ENCODE results near the gene JMY.
"Not testable (repeated sequence)": the region's sequence is repeated elsewhere in the genome, so short reads cannot be mapped to it uniquely, and the experiment has no call there.

Gene JMY

DNA sequence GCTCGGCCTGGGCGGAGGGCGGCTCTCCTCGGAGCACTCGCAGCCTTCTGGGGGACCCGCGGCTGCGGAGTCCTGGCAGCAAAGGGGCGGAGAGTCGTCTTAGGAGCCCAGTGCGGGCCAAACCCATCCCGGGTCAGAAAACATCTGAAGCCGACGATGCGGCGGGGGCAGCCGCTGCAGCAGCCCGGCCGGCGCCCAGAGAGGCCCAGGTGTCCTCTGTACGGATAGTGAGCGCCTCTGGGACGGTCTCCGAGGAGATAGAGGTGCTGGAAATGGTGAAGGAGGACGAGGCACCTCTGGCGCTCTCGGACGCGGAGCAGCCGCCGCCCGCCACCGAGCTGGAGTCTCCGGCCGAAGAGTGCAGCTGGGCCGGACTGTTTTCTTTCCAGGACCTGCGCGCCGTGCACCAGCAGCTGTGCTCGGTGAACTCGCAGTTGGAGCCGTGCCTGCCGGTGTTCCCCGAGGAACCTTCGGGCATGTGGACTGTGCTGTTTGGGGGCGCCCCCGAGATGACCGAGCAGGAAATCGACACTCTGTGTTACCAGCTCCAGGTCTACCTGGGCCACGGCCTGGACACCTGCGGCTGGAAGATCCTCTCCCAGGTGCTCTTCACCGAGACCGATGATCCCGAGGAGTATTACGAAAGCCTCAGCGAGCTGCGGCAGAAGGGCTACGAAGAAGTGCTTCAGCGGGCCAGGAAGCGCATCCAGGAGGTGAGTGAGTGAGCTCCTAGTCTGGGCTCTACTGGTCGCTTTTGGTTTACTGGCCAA, 1.2 kb downstream of the JMY start:
- Histone ChIP-seq H3K4me3 (ENCODE audit: low read depth in 1 of 2, low read length in 2 of 2) (peak overlapping the region; percentile 77 to 99), H3K27me3 (ENCODE audit: control insufficient read depth in 1 of 2, insufficient read depth in 2 of 2, low read length in 2 of 2) (no peaks in the 10 kb centered on the region), H3K27ac (ENCODE audit: low read depth, low read length) (peak overlapping the region; percentile 88), H3K36me3 (ENCODE audit: control insufficient read depth in 1 of 2, insufficient read depth in 2 of 2, low read length in 2 of 2) (no peaks in the 10 kb centered on the region), H3K9me3 (ENCODE audit: control insufficient read depth in 1 of 2, low read length in 2 of 2) (no peaks in the 10 kb centered on the region), H3K4me1 (ENCODE audit: control insufficient read depth in 1 of 2, insufficient read depth in 2 of 2, low read length in 2 of 2) (peaks cover 12 to 23% of the 10 kb centered on the region in 2 donors), H3K9ac (ENCODE audit: low read depth in 1 of 2, low read length in 2 of 2) (peak overlapping the region; percentile 86 to 89)

- Histone ChIP-seq H3K36me3 (ENCODE audit: control insufficient read depth in 1 of 2, insufficient read depth in 2 of 2, low read length in 2 of 2) (no peaks in the 10 kb centered on the region), H3K27ac (ENCODE audit: low read depth, low read length) (peak overlapping the region; percentile 59), H3K27me3 (ENCODE audit: control insufficient read depth in 1 of 2, insufficient read depth in 2 of 2, low read length in 2 of 2) (no peaks in the 10 kb centered on the region), H3K9ac (ENCODE audit: low read depth in 1 of 2, low read length in 2 of 2) (peak overlapping the region; percentile 86 to 89), H3K4me3 (ENCODE audit: low read depth in 1 of 2, low read length in 2 of 2) (peak overlapping the region; percentile 77 to 99), H3K9me3 (ENCODE audit: control insufficient read depth in 1 of 2, low read length in 2 of 2) (no peaks in the 10 kb centered on the region), H3K4me1 (ENCODE audit: control insufficient read depth in 1 of 2, insufficient read depth in 2 of 2, low read length in 2 of 2) (peaks cover 12 to 23% of the 10 kb centered on the region in 2 donors)
These were observed 2.0 kb downstream of the JMY start for GRCh38 chr5:79237740-79238560.

DNA sequence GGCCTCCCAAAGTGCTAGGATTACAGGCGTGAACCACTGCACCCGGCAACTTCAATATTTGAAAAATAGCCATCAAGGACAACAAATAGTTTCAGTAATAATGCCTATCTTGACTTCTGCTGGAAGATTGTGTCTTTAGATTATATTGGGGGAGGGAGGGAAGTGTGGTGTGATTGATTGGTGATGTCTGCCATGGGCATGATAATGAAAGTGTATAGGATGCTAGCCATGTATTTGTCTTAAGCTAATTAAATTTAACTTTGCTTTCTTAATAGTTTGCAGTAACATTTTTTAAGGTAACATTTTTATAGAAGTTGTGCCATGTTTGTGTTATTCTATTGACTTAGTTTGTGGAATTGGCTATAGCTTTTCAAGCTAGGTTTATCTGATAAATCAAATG, 4.6 kb downstream of the JMY start:
- Histone ChIP-seq H3K4me3 (ENCODE audit: low read depth in 1 of 2, low read length in 2 of 2) (no peak overlapping the region), H3K4me1 (ENCODE audit: control insufficient read depth in 1 of 2, insufficient read depth in 2 of 2, low read length in 2 of 2) (peaks cover 12 to 23% of the 10 kb centered on the region in 2 donors), H3K27me3 (ENCODE audit: control insufficient read depth in 1 of 2, insufficient read depth in 2 of 2, low read length in 2 of 2) (no peaks in the 10 kb centered on the region), H3K9me3 (ENCODE audit: control insufficient read depth in 1 of 2, low read length in 2 of 2) (no peaks in the 10 kb centered on the region), H3K27ac (ENCODE audit: low read depth, low read length) (no peak overlapping the region), H3K9ac (ENCODE audit: low read depth in 1 of 2, low read length in 2 of 2) (no peak overlapping the region), H3K36me3 (ENCODE audit: control insufficient read depth in 1 of 2, insufficient read depth in 2 of 2, low read length in 2 of 2) (no peaks in the 10 kb centered on the region)

GRCh38 chr5:79241535-79241979, 5.6 kb downstream of the JMY start:
- H3K9ac ChIP-seq (ENCODE audit: low read depth in 1 of 2, low read length in 2 of 2) = no peak overlapping the region
- no peaks in the 10 kb centered on the region for H3K27me3 ChIP-seq (ENCODE audit: control insufficient read depth in 1 of 2, insufficient read depth in 2 of 2, low read length in 2 of 2)
- no peaks in the 10 kb centered on the region for H3K9me3 ChIP-seq (ENCODE audit: control insufficient read depth in 1 of 2, low read length in 2 of 2)
- H3K4me1 ChIP-seq (ENCODE audit: control insufficient read depth in 1 of 2, insufficient read depth in 2 of 2, low read length in 2 of 2) = peaks cover 12 to 23% of the 10 kb centered on the region in 2 donors
- H3K27ac ChIP-seq (ENCODE audit: low read depth, low read length) = no peak overlapping the region
- no peaks in the 10 kb centered on the region for H3K36me3 ChIP-seq (ENCODE audit: control insufficient read depth in 1 of 2, insufficient read depth in 2 of 2, low read length in 2 of 2)
- H3K4me3 ChIP-seq (ENCODE audit: low read depth in 1 of 2, low read length in 2 of 2) = no peak overlapping the region

GRCh38 chr5:79242242-79243039, 6.5 kb downstream of the JMY start:
- no peaks in the 10 kb centered on the region for H3K27me3 ChIP-seq (ENCODE audit: control insufficient read depth in 1 of 2, insufficient read depth in 2 of 2, low read length in 2 of 2)
- no peak overlapping the region for H3K27ac ChIP-seq (ENCODE audit: low read depth, low read length)
- peaks cover 12 to 22% of the 10 kb centered on the region in 2 donors for H3K4me1 ChIP-seq (ENCODE audit: control insufficient read depth in 1 of 2, insufficient read depth in 2 of 2, low read length in 2 of 2)
- no peaks in the 10 kb centered on the region for H3K36me3 ChIP-seq (ENCODE audit: control insufficient read depth in 1 of 2, insufficient read depth in 2 of 2, low read length in 2 of 2)
- H3K4me3 ChIP-seq (ENCODE audit: low read depth in 1 of 2, low read length in 2 of 2) = no peak overlapping the region
- no peak overlapping the region for H3K9ac ChIP-seq (ENCODE audit: low read depth in 1 of 2, low read length in 2 of 2)
- H3K9me3 ChIP-seq (ENCODE audit: control insufficient read depth in 1 of 2, low read length in 2 of 2) = no peaks in the 10 kb centered on the region

DNA sequence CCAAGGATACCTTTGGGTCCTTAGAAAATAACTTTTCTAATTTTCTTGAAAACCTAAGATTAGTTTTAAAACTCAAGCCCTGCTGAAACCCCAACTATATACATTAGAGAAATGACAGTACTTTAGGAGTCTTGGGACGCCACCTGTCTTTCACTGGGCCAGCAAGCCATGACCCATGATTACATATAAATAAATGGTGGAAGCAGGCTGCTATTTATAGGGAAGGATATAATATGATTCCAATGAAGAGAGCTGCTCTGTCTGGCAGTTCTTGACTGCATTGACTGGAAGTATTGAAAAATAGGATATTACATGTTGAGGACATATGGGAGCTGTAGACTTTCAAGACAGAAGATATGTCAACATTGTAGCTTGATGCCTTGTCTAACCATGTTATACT, 7.3 kb downstream of the JMY start:
- no peaks in the 10 kb centered on the region for H3K36me3 ChIP-seq (ENCODE audit: control insufficient read depth in 1 of 2, insufficient read depth in 2 of 2, low read length in 2 of 2)
- H3K9ac ChIP-seq (ENCODE audit: low read depth in 1 of 2, low read length in 2 of 2) = no peak overlapping the region
- H3K27ac ChIP-seq (ENCODE audit: low read depth, low read length) = no peak overlapping the region
- H3K4me3 ChIP-seq (ENCODE audit: low read depth in 1 of 2, low read length in 2 of 2) = no peak overlapping the region
- peaks cover 10 to 14% of the 10 kb centered on the region in 2 donors for H3K4me1 ChIP-seq (ENCODE audit: control insufficient read depth in 1 of 2, insufficient read depth in 2 of 2, low read length in 2 of 2)
- H3K9me3 ChIP-seq (ENCODE audit: control insufficient read depth in 1 of 2, low read length in 2 of 2) = no peaks in the 10 kb centered on the region
- H3K27me3 ChIP-seq (ENCODE audit: control insufficient read depth in 1 of 2, insufficient read depth in 2 of 2, low read length in 2 of 2) = no peaks in the 10 kb centered on the region

- H3K9ac ChIP-seq (ENCODE audit: low read depth in 1 of 2, low read length in 2 of 2); H3K9me3 ChIP-seq (ENCODE audit: control insufficient read depth in 1 of 2, low read length in 2 of 2); H3K4me3 ChIP-seq (ENCODE audit: low read depth in 1 of 2, low read length in 2 of 2); H3K4me1 ChIP-seq (ENCODE audit: control insufficient read depth in 1 of 2, insufficient read depth in 2 of 2, low read length in 2 of 2); H3K27ac ChIP-seq (ENCODE audit: low read depth, low read length); H3K27me3 ChIP-seq (ENCODE audit: control insufficient read depth in 1 of 2, insufficient read depth in 2 of 2, low read length in 2 of 2); H3K36me3 ChIP-seq (ENCODE audit: control insufficient read depth in 1 of 2, insufficient read depth in 2 of 2, low read length in 2 of 2): not testable (repeated sequence)
These were observed 18.1 kb downstream of the JMY start for GRCh38 chr5:79254067-79254466.

GRCh38 chr5:79255786-79256557, 20.0 kb downstream of the JMY start:
- Histone ChIP-seq H3K9ac (ENCODE audit: low read depth in 1 of 2, low read length in 2 of 2) (no peak overlapping the region), H3K27ac (ENCODE audit: low read depth, low read length) (no peak overlapping the region)

DNA sequence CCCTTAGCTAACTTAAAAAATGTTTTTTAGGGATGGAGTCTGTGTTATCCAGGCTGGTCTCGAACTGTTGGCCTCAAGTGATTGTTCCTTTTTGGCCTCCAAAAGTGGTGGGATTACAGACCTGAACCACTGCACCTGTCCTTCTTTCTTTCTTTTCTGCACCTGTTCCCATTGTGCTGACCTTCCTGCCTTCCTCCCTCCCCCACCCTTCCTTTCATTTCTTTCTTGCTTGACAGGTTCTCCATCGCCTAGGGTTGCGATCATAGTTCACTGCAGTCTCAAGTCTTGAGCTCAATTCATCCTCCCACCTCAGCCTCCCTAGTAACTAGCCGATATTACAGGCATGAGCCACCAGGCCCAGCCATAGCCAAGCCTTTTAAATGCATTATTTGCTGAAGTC, 20.6 kb downstream of the JMY start:
- Histone ChIP-seq H3K4me1 (ENCODE audit: control insufficient read depth in 1 of 2, insufficient read depth in 2 of 2, low read length in 2 of 2) (peaks cover 3 to 7% of the 10 kb centered on the region in 2 donors), H3K4me3 (ENCODE audit: low read depth in 1 of 2, low read length in 2 of 2) (no peak overlapping the region), H3K27ac (ENCODE audit: low read depth, low read length) (no peak overlapping the region), H3K27me3 (ENCODE audit: control insufficient read depth in 1 of 2, insufficient read depth in 2 of 2, low read length in 2 of 2) (no peaks in the 10 kb centered on the region), H3K9me3 (ENCODE audit: control insufficient read depth in 1 of 2, low read length in 2 of 2) (no peaks in the 10 kb centered on the region), H3K36me3 (ENCODE audit: control insufficient read depth in 1 of 2, insufficient read depth in 2 of 2, low read length in 2 of 2) (no peaks in the 10 kb centered on the region), H3K9ac (ENCODE audit: low read depth in 1 of 2, low read length in 2 of 2) (no peak overlapping the region)

More at GRCh38 chr5:79255786-79256557, 20.0 kb downstream of the JMY start:
- no peaks in the 10 kb centered on the region for H3K36me3 ChIP-seq (ENCODE audit: control insufficient read depth in 1 of 2, insufficient read depth in 2 of 2, low read length in 2 of 2)
- H3K4me3 ChIP-seq (ENCODE audit: low read depth in 1 of 2, low read length in 2 of 2) = no peak overlapping the region
- no peaks in the 10 kb centered on the region for H3K27me3 ChIP-seq (ENCODE audit: control insufficient read depth in 1 of 2, insufficient read depth in 2 of 2, low read length in 2 of 2)
- H3K4me1 ChIP-seq (ENCODE audit: control insufficient read depth in 1 of 2, insufficient read depth in 2 of 2, low read length in 2 of 2) = peaks cover 3 to 7% of the 10 kb centered on the region in 2 donors
- no peaks in the 10 kb centered on the region for H3K9me3 ChIP-seq (ENCODE audit: control insufficient read depth in 1 of 2, low read length in 2 of 2)
